Inflammatory macrophage (primary cell): ENCODE data around the gene FNTB.
A peak's percentile ranks its signal among the peaks of the same experiment; 100 is the strongest.
"Not testable (repeated sequence)": the region's sequence is repeated elsewhere in the genome, so short reads cannot be mapped to it uniquely, and the experiment has no call there.

ENCODE experiments used
- DNase-seq, 2 donors: peaks; one replicate each; pipeline ENCODE4 v3.0.0-alpha.2; 2020 to 2022

Gene FNTB

DNA sequence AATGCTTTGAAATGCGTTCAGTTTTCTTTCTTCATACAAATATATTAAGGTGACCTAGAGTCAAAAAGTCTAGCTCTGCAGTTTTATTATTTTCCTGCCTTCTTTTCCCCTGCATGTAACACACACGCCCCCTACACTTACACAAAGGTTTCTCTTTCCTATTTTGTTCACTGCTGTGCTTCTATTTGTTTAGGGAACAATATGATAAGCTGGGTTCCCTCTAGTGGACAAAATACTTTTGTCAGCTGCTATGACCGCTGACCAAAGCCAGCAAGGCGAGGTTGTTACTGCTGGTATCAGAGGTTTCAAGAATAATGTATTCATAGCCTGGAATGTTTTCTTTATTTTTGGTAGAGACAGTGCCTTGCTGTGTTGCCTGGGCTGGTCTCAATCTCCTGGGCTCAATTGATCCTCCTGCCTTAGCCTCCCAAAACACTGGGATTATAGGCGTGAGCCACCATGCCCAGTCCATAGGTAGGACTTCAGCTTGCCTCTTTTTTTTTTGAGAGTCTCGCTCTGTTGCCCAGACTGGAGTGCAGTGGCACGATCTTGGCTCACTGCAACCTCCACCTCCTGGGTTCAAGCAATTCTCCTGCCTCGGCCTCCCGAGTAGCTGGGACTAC, 33.4 kb downstream of the FNTB start:
- peak; percentile 77 to 79 for DNase-seq

GRCh38 chr14:65024957-65025356, 38.3 kb downstream of the FNTB start:
- DNase-seq, result no peak

GRCh38 chr14:65025818-65026217, 39.1 kb downstream of the FNTB start:
- no peak for DNase-seq

GRCh38 chr14:65026526-65026925, 39.8 kb downstream of the FNTB start:
- DNase-seq, result no peak

GRCh38 chr14:65027127-65027799, 40.6 kb downstream of the FNTB start:
- no peak for DNase-seq

- no peak for DNase-seq
Observed at GRCh38 chr14:65028937-65029336, 42.2 kb downstream of the FNTB start.

DNA sequence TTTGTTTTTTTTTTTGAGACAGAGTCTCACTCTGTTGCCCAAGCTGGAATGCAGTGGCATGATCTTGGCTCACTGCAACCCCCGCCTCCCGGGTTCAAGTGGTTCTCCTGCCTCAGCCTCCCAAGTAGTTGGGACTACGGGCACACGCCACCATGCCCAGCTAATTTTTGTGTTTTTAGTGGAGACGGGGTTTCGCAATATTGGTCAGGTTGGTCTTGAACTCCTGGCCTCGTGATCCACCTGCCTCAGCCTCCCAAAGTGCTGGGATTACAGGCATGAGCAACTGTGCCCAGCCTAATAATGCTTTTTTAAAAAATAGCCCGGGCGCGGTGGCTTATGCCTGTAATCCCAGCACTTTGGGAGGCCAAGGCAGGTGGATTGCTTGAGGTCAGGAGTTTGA, 44.6 kb downstream of the FNTB start:
- not testable (repeated sequence) for DNase-seq

GRCh38 chr14:65032319-65032718, 45.6 kb downstream of the FNTB start:
- DNase-seq, result no peak

- DNase-seq, result no peak
Observed at GRCh38 chr14:65033181-65033580, 46.5 kb downstream of the FNTB start.

DNA sequence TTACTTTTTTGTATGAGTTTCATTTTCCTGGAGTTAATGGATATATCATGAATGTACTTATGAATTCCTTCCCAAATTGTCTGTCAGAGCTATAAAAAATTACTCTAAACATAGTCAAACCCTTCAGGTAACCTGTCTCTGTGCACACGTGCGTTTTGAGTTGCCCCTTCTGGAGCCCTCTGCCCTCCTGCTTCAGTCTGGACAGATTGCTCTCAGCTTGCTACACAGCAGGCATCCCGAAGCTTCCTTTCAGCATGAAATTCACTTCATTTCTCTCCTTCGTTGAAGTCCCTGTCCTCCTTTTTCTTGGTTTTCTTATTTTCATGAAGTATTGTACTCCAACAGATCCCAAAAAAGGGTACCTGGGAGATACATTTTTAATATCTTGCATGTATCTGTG, 47.3 kb downstream of the FNTB start:
- DNase-seq, result no peak

GRCh38 chr14:65035049-65035448, 48.4 kb downstream of the FNTB start:
- DNase-seq, result no peak

DNA sequence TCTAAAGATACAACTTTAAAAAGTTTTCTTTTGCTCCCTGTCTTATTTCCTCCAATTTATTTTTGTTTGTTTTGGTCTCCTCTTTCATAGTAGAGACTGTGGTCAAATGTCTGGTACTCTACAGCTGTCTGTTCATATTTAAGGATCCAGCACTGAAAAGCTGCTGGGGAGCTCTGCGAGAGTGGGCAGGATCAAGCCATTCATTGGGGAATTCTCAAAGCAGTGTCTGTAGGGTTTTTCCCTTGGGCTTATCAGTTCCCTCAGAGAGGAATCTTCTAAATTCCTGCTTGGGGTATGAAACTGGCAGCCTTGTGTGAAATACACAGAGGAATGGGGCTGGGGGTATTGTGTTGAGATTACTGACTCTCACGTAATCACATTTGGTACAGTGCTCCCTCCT, 52.3 kb downstream of the FNTB start:
- DNase-seq, result no peak

DNA sequence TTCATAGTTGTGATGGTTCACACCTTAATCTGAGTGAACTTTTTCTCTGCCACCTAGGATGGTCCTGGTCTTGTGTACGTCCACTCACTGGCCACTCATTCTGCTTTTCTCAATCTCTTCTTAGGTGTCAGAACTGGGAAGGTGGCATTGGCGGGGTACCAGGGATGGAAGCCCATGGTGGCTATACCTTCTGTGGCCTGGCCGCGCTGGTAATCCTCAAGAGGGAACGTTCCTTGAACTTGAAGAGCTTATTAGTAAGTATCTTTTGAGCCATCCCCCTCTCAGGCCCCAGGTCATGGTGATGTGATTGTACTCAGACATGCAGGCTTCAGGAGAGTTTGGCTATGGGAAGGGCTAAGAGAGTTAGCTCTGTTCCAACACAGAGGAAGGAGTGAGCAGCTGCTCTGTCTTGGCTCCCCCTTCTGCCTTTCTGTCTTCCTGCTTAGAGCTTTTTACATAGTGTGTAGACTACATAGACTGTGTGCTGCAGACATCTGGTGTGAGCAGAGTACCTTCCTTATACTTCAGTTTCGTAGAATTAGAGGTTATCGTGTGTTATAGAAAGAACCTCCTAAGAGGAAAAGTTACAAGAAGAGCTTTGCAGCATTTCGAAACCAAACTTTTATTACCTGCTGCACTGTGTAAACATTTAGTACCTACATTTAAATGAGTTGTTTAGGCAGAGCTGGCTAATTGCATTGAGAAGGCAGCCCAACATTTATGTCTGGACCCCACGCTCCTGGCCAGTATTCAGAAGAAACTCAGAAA, 54.2 kb downstream of the FNTB start:
- DNase-seq, result no peak

GRCh38 chr14:65041434-65041915, 54.8 kb downstream of the FNTB start:
- no peak for DNase-seq

- DNase-seq, result no peak
Observed at GRCh38 chr14:65042296-65042695, 55.6 kb downstream of the FNTB start.

- DNase-seq, result peak; percentile 89 to 92
Observed at GRCh38 chr14:65042731-65043372, 56.2 kb downstream of the FNTB start.

- no peak for DNase-seq
Observed at GRCh38 chr14:65043893-65044595, 57.3 kb downstream of the FNTB start.

DNA sequence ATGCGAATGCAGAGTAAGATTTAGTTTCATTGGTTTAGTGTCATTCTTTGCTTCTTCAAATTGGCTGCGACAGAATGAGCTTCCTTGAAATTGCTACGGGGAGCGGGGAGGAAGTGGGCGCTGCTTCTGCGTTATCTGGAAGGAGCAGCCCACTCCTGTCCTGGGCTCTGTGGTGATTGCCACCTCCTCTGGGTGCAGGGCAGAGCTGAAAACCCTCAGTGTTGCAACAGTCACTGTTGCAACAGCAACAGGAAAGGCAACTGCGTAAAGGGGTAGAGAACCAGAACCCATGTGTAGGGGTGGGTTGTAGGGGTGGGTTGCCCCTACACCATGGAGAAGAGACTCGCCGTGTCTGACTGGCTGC, 57.9 kb downstream of the FNTB start:
- peak; percentile 92 to 97 for DNase-seq

GRCh38 chr14:65045006-65045405, 58.3 kb downstream of the FNTB start:
- DNase-seq, result peak in 1 of 2 donors; percentile 45

GRCh38 chr14:65045709-65046108, 59.0 kb downstream of the FNTB start:
- peak in 1 of 2 donors; percentile 63 for DNase-seq

DNA sequence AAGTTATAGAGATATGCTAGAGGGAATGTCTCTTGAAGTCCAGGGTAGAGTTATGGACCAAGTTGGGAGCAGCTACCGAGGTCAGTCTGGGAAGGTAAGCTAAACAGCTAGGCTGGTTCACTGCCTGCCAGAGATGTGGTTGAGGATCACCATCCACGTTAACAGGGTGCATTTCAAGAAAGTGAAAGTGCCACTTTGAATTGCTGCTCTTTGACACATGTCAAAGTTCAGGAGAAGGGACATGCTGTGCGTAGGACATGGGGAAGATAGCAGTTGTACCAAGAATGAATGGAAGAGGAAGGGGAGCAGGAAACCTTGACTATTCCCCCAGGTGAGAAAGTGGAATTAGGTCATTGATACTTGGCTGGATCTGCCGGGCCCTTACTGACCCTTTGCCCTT, 66.1 kb downstream of the FNTB start:
- DNase-seq, result no peak

DNA sequence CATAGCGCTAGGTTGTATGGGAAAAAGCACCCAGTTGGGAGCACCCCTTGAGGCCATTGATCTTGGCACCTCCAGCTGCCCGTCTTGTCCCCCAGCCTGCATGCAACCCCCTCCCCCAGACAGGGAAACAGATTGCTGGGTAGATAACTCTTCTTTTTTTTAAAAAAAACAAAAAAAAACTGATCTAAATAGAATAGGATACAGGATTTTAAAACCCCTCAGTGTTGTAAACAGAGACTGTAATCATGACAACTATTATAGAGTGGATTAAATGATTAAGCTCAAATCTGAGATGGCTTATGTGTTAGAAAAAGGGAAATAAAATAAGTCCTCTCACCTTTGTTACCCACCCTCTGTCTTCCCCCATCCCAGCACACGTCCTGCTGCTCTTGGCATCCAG, 66.8 kb downstream of the FNTB start:
- DNase-seq, result no peak
